Caco-2 (cell line): ENCODE data around the gene SRGAP3. TPM values are rescaled to one million over a fixed set of nuclear protein-coding genes. Genes with fewer than 3 reads are reported as not detected.

Experiments used
- BruUV-seq: library from RNA; stranded (reverse); fragments of 400-500 nt; replicated peaks from 2 replicates; lab custom pipeline; 2021; lab: Mats Ljungman, UMichigan
- CTCF ChIA-PET: fragments of 300-600 bp; sonication (Branson Sonifier 250); formaldehyde crosslinking; loops from one replicate; lab custom pipeline; 2022; ENCODE audit warnings: antibody characterized with exemption; lab: Charles Lee
- POLR2A ChIA-PET: fragments of 300-600 bp; sonication (Branson Sonifier 250); formaldehyde crosslinking; loops from one replicate; lab custom pipeline; 2022; ENCODE audit warnings: antibody characterized with exemption; lab: Charles Lee
- DNase-seq, 2 experiments: peaks; one replicate each; pipeline versions ENCODE4 v3.0.0 to v3.0.0-alpha.2; 2020 to 2022
- H3K27me3 ChIP-seq: replicated peaks from 2 replicates; pipeline ENCODE4 v1.6.0; 2011; ENCODE audit warnings: low read length; ENCODE audit not compliant: control insufficient read depth, insufficient read depth
- H3K36me3 ChIP-seq: 2 replicates; pipeline ENCODE4 v1.5.1; 2011; ENCODE audit warnings: low read length; ENCODE audit not compliant: control insufficient read depth, insufficient read depth
- H3K4me1 ChIP-seq: fragments of 250-450 bp; sonication (Bioruptor Pico); 2 replicates; pipeline ENCODE4 v1.5.1; 2020; ENCODE audit warnings: mild to moderate bottlenecking
- H3K4me3 ChIP-seq: 2 replicates; pipeline ENCODE4 v1.5.1; 2011; ENCODE audit warnings: low read depth, mild to moderate bottlenecking, control low read depth, low read length
- H3K9me3 ChIP-seq: fragments of 250-450 bp; sonication (Bioruptor Pico); 2 replicates; pipeline ENCODE4 v1.5.1; 2020; ENCODE audit warnings: mild to moderate bottlenecking, moderate library complexity
- H3K27ac Mint-ChIP-seq: one replicate; pipeline ENCODE4 v1.8.0; 2022; ENCODE audit warnings: mixed read lengths; ENCODE audit not compliant: unreplicated experiment
- H3K27me3 Mint-ChIP-seq: one replicate; pipeline ENCODE4 v1.8.0; 2022; ENCODE audit warnings: mixed read lengths; ENCODE audit not compliant: insufficient read depth, unreplicated experiment
- H3K36me3 Mint-ChIP-seq: one replicate; pipeline ENCODE4 v1.8.0; 2022; ENCODE audit warnings: mild to moderate bottlenecking, mixed read lengths; ENCODE audit not compliant: insufficient read depth, unreplicated experiment
- H3K4me1 Mint-ChIP-seq: one replicate; pipeline ENCODE4 v1.8.0; 2022; ENCODE audit warnings: low read depth, mixed read lengths; ENCODE audit not compliant: unreplicated experiment
- H3K4me3 Mint-ChIP-seq: one replicate; pipeline ENCODE4 v1.8.0; 2022; ENCODE audit warnings: mild to moderate bottlenecking, moderate library complexity, mixed read lengths; ENCODE audit not compliant: unreplicated experiment
- H3K9me3 Mint-ChIP-seq: one replicate; pipeline ENCODE4 v1.8.0; 2022; ENCODE audit warnings: mixed read lengths; ENCODE audit not compliant: unreplicated experiment
- CTCF ChIP-seq, 2 experiments: fragments of 200-600 bp in 1 of 2; IDR thresholded peaks; 1 replicate in 1 of 2; 2 replicates in 1 of 2; pipeline versions ENCODE4 v1.5.1 to v1.8.0; 2011 to 2022; ENCODE audit warnings: antibody characterized with exemption in 1 of 2, control low read depth in 1 of 2, inconsistent platforms in 1 of 2, low read depth in 1 of 2, low read length in 1 of 2, mild to moderate bottlenecking in 1 of 2, moderate library complexity in 1 of 2; ENCODE audit not compliant: insufficient read depth in 1 of 2, severe bottlenecking in 1 of 2, unreplicated experiment in 1 of 2
- intact Hi-C: fragments of 100-400 bp; cut with micrococcal nuclease; formaldehyde crosslinking; loops from one replicate; pipeline ENCODE4 v1.10.0; 2022; ENCODE audit not compliant: unreplicated experiment
- total RNA-seq: library from RNA; stranded (reverse); gene quantifications from 2 replicates; pipeline ENCODE4 v1.2.3, GENCODE V29; 2022

SRGAP3 gene
- total RNA-seq, 1 experiment from 2014 or later: 1.3 TPM

GRCh38 chr3:9161811-9162210 is 87.6 kb downstream of the SRGAP3 start:
- peaks cover 20% of the 10 kb centered on the region; the same call in 1 of the 2 replicates for H3K4me1 ChIP-seq
- no peaks in the 10 kb centered on the region for H3K36me3 ChIP-seq
- Mint-ChIP-seq H3K27ac (no peak overlapping the region), H3K4me1 (peaks cover 12% of the 10 kb centered on the region), H3K9me3 (no peaks in the 10 kb centered on the region), H3K4me3 (no peak overlapping the region), H3K36me3 (no peaks in the 10 kb centered on the region), H3K27me3 (no peaks in the 10 kb centered on the region)
- intact Hi-C loops: no loop called here
- no TSS peak for BruUV-seq
- ChIA-PET CTCF (no interaction called here), POLR2A (no interaction called here)
- no peak for DNase-seq
- no peak for TF ChIP-seq CTCF (IDR thresholded peaks at IDR 0.05; ENCODE audit: insufficient read depth in 1 of 2, low read depth in 1 of 2, low read length in 1 of 2, severe bottlenecking in 1 of 2, unreplicated experiment in 1 of 2)
- H3K9me3 ChIP-seq: no peaks in the 10 kb centered on the region
- no peak overlapping the region for H3K4me3 ChIP-seq
- no peaks in the 10 kb centered on the region for H3K27me3 ChIP-seq

GRCh38 chr3:9161298-9161697 is 88.1 kb downstream of the SRGAP3 start:
- no peak overlapping the region for H3K27ac Mint-ChIP-seq
- Histone ChIP-seq H3K9me3 (no peaks in the 10 kb centered on the region), H3K4me1 (peaks cover 20% of the 10 kb centered on the region; the same call in 1 of the 2 replicates), H3K36me3 (no peaks in the 10 kb centered on the region), H3K27me3 (no peaks in the 10 kb centered on the region), H3K4me3 (no peak overlapping the region)
- no peak for TF ChIP-seq CTCF (IDR thresholded peaks at IDR 0.05; ENCODE audit: insufficient read depth in 1 of 2, low read depth in 1 of 2, low read length in 1 of 2, severe bottlenecking in 1 of 2, unreplicated experiment in 1 of 2)
- intact Hi-C loops: no loop called here
- no peaks in the 10 kb centered on the region for H3K36me3 Mint-ChIP-seq
- no peak for DNase-seq
- BruUV-seq: no TSS peak
- ChIA-PET CTCF (no interaction called here), POLR2A (no interaction called here)
- H3K4me3 Mint-ChIP-seq: no peak overlapping the region
- no peaks in the 10 kb centered on the region for H3K9me3 Mint-ChIP-seq
- peaks cover 12% of the 10 kb centered on the region for H3K4me1 Mint-ChIP-seq
- H3K27me3 Mint-ChIP-seq: no peaks in the 10 kb centered on the region

GRCh38 chr3:9158865-9159630 is 90.4 kb downstream of the SRGAP3 start:
- no TSS peak for BruUV-seq
- H3K36me3 Mint-ChIP-seq: no peaks in the 10 kb centered on the region
- peaks cover 11% of the 10 kb centered on the region; the same call in 1 of the 2 replicates for H3K4me1 ChIP-seq
- H3K4me3 Mint-ChIP-seq: no peak overlapping the region
- POLR2A ChIA-PET: no interaction called here
- CTCF ChIA-PET: no interaction called here
- no peaks in the 10 kb centered on the region for H3K36me3 ChIP-seq
- H3K4me3 ChIP-seq: no peak overlapping the region
- no peaks in the 10 kb centered on the region for H3K27me3 ChIP-seq
- peaks cover 12% of the 10 kb centered on the region for H3K4me1 Mint-ChIP-seq
- no peaks in the 10 kb centered on the region for H3K27me3 Mint-ChIP-seq
- peak overlapping the region; percentile 48 for H3K27ac Mint-ChIP-seq
- H3K9me3 Mint-ChIP-seq: no peaks in the 10 kb centered on the region
- no peaks in the 10 kb centered on the region for H3K9me3 ChIP-seq
- no peak for TF ChIP-seq CTCF (IDR thresholded peaks at IDR 0.05; ENCODE audit: insufficient read depth in 1 of 2, low read depth in 1 of 2, low read length in 1 of 2, severe bottlenecking in 1 of 2, unreplicated experiment in 1 of 2)
- peak; percentile 22 to 48 for DNase-seq
- intact Hi-C loops: no loop called here
